ENCODE data around the gene PHLDB3.

Gene PHLDB3

GRCh38 chr19:43461303-43461702 is 43.2 kb downstream of the PHLDB3 start:
- TF ChIP-seq CTCF (IDR thresholded peaks at IDR 0.05; ENCODE audit: insufficient read depth, low read length) (no peak), POLR2AphosphoS5 (IDR thresholded peaks at IDR 0.05; ENCODE audit: low read depth) (no peak), GABPA (IDR thresholded peaks at IDR 0.05; ENCODE audit: low read depth) (no peak)

GRCh38 chr19:43460362-43461016 is 44.1 kb downstream of the PHLDB3 start:
- no peak for DNase-seq (ENCODE audit: low read depth in 1 of 2, low spot score in 1 of 2)
- no peak overlapping the region for H3K27ac ChIP-seq (replicated peaks)
- peaks cover 9% of the 10 kb centered on the region for H3K27me3 ChIP-seq (ENCODE audit: insufficient read depth, poor library complexity, severe bottlenecking)
- H3K4me3 ChIP-seq (replicated peaks; ENCODE audit: insufficient read depth, low read length) = no peak overlapping the region
- TF ChIP-seq GABPA (IDR thresholded peaks at IDR 0.05; ENCODE audit: low read depth) (no peak), POLR2AphosphoS5 (IDR thresholded peaks at IDR 0.05; ENCODE audit: low read depth) (no peak), CTCF (IDR thresholded peaks at IDR 0.05; ENCODE audit: insufficient read depth, low read length) (no peak), SPI1 (IDR thresholded peaks at IDR 0.05; ENCODE audit: borderline replicate concordance, low read depth) (no peak), REST (IDR thresholded peaks at IDR 0.05; ENCODE audit: insufficient replicate concordance, low read depth) (no peak)

More at GRCh38 chr19:43461303-43461702, 43.2 kb downstream of the PHLDB3 start:
- Histone ChIP-seq H3K27me3 (ENCODE audit: insufficient read depth, poor library complexity, severe bottlenecking) (peaks cover 9% of the 10 kb centered on the region), H3K27ac (replicated peaks) (no peak overlapping the region), H3K4me3 (replicated peaks; ENCODE audit: insufficient read depth, low read length) (no peak overlapping the region)
- no peak for DNase-seq (ENCODE audit: low read depth in 1 of 2, low spot score in 1 of 2)

GRCh38 chr19:43457809-43458208 is 46.7 kb downstream of the PHLDB3 start:
- H3K4me3 ChIP-seq (replicated peaks; ENCODE audit: insufficient read depth, low read length) = no peak overlapping the region
- TF ChIP-seq SPI1 (IDR thresholded peaks at IDR 0.05; ENCODE audit: borderline replicate concordance, low read depth) = no peak
- DNase-seq (ENCODE audit: low read depth in 1 of 2, low spot score in 1 of 2) = no peak
- H3K27me3 ChIP-seq (ENCODE audit: insufficient read depth, poor library complexity, severe bottlenecking) = peaks cover 3% of the 10 kb centered on the region
- no peak overlapping the region for H3K27ac ChIP-seq (replicated peaks)

- Histone ChIP-seq H3K27me3 (ENCODE audit: insufficient read depth, poor library complexity, severe bottlenecking) (no peaks in the 10 kb centered on the region), H3K27ac (replicated peaks) (no peak overlapping the region), H3K4me3 (replicated peaks; ENCODE audit: insufficient read depth, low read length) (no peak overlapping the region)
- TF ChIP-seq GABPA (IDR thresholded peaks at IDR 0.05; ENCODE audit: low read depth) (no peak), REST (IDR thresholded peaks at IDR 0.05; ENCODE audit: insufficient replicate concordance, low read depth) (no peak), SPI1 (IDR thresholded peaks at IDR 0.05; ENCODE audit: borderline replicate concordance, low read depth) (no peak), POLR2AphosphoS5 (IDR thresholded peaks at IDR 0.05; ENCODE audit: low read depth) (no peak), CTCF (IDR thresholded peaks at IDR 0.05; ENCODE audit: insufficient read depth, low read length) (no peak)
- DNase-seq (ENCODE audit: low read depth in 1 of 2, low spot score in 1 of 2) = no peak
Measured at GRCh38 chr19:43455321-43456113, 49.0 kb downstream of the PHLDB3 start.

Data from HL-60 (cell line).